ENCODE results near the gene GPR25. TPM values are rescaled to one million over a fixed set of nuclear protein-coding genes. Genes with fewer than 3 reads are reported as not detected.
A peak's percentile ranks its signal among the peaks of the same experiment; 100 is the strongest.

Gene GPR25
- total and polyA plus RNA-seq, 10 donors, result 0.09 to 3.6 (median 0.55) TPM; not detected in 2

DNA sequence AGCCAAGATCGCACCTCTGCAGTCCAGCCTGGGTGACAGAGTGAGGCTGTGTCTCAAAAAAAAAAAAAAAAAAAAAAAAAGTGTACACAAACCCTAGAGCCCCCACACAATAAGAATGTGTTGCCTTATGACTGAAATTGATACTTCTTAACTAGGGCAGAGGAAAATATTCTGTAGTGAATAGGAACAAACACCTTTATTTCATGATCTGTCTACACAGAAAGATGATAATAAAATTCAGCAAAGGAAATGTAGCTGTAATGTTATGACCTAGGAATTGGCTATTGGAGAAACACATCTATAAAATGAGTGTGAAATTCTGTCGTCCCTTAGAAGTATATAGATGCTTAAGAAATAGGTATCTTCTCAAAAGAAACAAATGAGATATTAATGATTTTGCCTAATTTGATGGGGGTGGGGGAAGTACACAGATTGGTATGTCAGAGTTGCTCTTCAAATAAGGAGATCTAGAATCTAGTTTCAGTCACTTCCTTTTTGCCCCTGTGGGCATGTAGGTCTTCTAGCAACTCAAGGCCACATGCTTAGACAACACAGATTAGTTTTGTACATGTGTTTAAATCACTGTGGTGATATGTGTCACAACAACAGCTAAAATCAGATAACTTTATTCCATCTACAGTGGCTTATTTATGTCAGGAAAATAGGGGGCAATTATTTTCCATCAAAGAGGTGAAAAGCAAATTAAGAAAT, 10.7 kb upstream of the GPR25 start:
- peaks cover 0 to 33% (median 11%) of the 10 kb centered on the region in 6 donors for H3K4me1 ChIP-seq

DNA sequence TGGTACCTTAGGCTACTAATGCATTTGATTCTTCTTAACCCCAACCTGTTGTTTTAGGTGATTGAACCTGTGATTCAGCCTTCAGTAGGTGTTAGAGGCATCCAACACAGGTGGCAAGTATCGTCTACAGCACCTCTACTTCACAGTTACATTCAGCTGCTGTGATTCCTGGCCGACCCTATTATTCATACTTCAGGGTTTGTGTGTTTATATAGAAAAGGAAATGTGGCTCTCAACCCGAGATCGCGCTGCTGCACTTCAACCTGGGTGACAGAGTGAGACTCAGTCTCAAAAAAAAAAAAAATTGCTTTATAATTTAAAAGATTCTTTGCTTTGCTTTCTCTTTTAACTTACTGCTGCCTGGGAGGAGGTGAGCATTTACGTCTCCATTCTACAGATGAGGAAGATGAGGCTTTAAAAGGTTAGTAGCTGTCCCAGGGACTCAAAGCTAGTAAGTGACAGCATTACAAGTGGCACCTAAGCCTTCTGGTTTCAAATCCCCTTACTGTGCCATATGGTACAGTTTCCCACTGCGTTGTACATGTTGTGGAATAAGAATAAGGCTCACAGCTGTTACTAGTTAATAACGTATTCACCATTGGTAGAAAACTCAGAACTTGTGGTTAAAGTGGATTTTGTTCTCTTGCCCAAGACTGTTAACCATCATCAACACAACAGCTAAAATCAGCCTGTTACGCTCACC, 9.9 kb upstream of the GPR25 start:
- H3K27me3 ChIP-seq (replicated peaks in 1 of 7), result no peaks in the 10 kb centered on the region
- no peak for DNase-seq
- peaks cover 0 to 15% (median 0%) of the 10 kb centered on the region in 6 donors for H3K36me3 ChIP-seq
- TF ChIP-seq POLR2A (IDR thresholded peaks at IDR 0.05) (no peak), POLR2AphosphoS5 (IDR thresholded peaks at IDR 0.05) (no peak)
- TF ChIP-seq, protein P1, sequence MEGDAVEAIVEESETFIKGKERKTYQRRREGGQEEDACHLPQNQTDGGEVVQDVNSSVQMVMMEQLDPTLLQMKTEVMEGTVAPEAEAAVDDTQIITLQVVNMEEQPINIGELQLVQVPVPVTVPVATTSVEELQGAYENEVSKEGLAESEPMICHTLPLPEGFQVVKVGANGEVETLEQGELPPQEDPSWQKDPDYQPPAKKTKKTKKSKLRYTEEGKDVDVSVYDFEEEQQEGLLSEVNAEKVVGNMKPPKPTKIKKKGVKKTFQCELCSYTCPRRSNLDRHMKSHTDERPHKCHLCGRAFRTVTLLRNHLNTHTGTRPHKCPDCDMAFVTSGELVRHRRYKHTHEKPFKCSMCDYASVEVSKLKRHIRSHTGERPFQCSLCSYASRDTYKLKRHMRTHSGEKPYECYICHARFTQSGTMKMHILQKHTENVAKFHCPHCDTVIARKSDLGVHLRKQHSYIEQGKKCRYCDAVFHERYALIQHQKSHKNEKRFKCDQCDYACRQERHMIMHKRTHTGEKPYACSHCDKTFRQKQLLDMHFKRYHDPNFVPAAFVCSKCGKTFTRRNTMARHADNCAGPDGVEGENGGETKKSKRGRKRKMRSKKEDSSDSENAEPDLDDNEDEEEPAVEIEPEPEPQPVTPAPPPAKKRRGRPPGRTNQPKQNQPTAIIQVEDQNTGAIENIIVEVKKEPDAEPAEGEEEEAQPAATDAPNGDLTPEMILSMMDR (IDR thresholded peaks at IDR 0.05 in 8 of 11, conservative IDR thresholded peaks at IDR 0.05 in 3 of 11), result no peak
- H3K9me3 ChIP-seq, result no peaks in the 10 kb centered on the region
- intact Hi-C loops (cut with DNase I; ENCODE audit: low total_unique reads), result no loop called here
- no peak overlapping the region for H3K4me3 ChIP-seq
- peaks cover 0 to 33% (median 11%) of the 10 kb centered on the region in 6 donors for H3K4me1 ChIP-seq
- peak overlapping the region in 3 of 8 donors; percentile 10 to 43 (median 26) for H3K27ac ChIP-seq
- WGBS, 5 donors, result 64 to 76% (median 72%) methylated on average over 9 of the region's 9 CpGs

More for the DNA sequence above, 10.7 kb upstream of the GPR25 start:
- Histone ChIP-seq H3K27ac (peak overlapping the region in 2 of 8 donors; percentile 26 to 43), H3K4me3 (no peak overlapping the region), H3K27me3 (replicated peaks in 1 of 7) (no peaks in the 10 kb centered on the region), H3K36me3 (peaks cover 0 to 23% (median 0%) of the 10 kb centered on the region in 6 donors), H3K9me3 (no peaks in the 10 kb centered on the region)
- DNase-seq, result no peak
- intact Hi-C loops (cut with DNase I; ENCODE audit: low total_unique reads), result no loop called here
- 63 to 80% (median 74%) methylated on average over 2 of the region's 2 CpGs for WGBS, 5 donors
- TF ChIP-seq, protein P1 (IDR thresholded peaks at IDR 0.05 in 8 of 11, conservative IDR thresholded peaks at IDR 0.05 in 3 of 11), result no peak
- TF ChIP-seq POLR2AphosphoS5 (IDR thresholded peaks at IDR 0.05), result no peak
- TF ChIP-seq POLR2A (IDR thresholded peaks at IDR 0.05), result no peak

DNA sequence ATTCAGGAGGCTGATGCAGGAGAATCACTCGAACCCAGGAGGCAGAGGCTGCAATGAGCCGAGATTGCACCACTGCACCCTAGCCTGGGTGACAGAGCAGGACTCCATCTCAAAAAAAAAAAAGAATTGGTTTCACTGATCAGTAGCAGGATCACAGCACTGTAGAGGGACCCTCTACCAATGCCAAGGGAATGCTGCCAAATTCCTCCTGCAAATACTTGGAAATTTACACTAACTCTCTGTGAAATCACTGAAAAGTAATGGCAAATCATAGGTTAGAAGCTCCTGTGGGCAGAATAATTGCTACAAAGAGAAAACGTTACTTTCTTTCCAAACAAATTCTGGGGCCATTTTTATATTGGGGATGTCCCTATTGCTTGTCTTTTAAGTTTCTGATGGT, 6.7 kb upstream of the GPR25 start:
- WGBS, 5 donors, result 75 to 87% (median 76%) methylated on average over 3 of the region's 3 CpGs
- intact Hi-C loops (cut with DNase I; ENCODE audit: low total_unique reads), result no loop called here
- no peak for DNase-seq
- no peak overlapping the region for H3K27ac ChIP-seq
- H3K4me1 ChIP-seq, result peaks cover 0 to 55% (median 20%) of the 10 kb centered on the region in 6 donors
- H3K36me3 ChIP-seq, result peaks cover 0 to 11% (median 0%) of the 10 kb centered on the region in 6 donors
- no peak overlapping the region for H3K4me3 ChIP-seq
- peaks cover 0 to 9% (median 0%) of the 10 kb centered on the region in 7 donors for H3K27me3 ChIP-seq (replicated peaks in 1 of 7)
- TF ChIP-seq POLR2AphosphoS5 (IDR thresholded peaks at IDR 0.05) (no peak), POLR2A (IDR thresholded peaks at IDR 0.05) (no peak)
- TF ChIP-seq, protein P1 (IDR thresholded peaks at IDR 0.05 in 8 of 11, conservative IDR thresholded peaks at IDR 0.05 in 3 of 11), result no peak
- no peaks in the 10 kb centered on the region for H3K9me3 ChIP-seq

DNA sequence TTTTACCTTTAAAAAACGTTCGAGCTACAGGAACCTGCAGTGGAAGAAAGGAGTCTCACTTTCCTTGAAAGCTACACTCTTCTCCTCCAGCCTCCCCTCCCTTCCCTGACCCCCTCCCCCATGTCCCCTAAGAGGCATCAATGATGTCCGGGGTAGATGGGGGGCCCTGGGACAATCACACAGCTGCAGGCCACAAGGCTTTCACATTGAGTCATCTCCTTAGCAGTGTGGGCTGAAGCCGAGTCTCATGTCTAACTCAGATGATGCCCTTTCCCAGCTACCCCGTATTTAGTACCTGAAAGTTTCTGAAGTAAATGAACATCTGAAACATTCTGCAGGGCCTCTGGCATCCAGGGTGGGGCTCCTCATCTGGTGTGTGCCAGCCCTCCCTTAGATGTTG, 6.3 kb upstream of the GPR25 start:
- 37 to 55% (median 41%) methylated on average over 5 of the region's 5 CpGs for WGBS, 5 donors
- no peak for DNase-seq
- Histone ChIP-seq H3K27me3 (replicated peaks in 1 of 7) (peaks cover 0 to 9% (median 0%) of the 10 kb centered on the region in 7 donors), H3K36me3 (peaks cover 0 to 11% (median 0%) of the 10 kb centered on the region in 6 donors), H3K4me3 (no peak overlapping the region), H3K27ac (peak overlapping the region in 2 of 8 donors; percentile 10 to 14), H3K4me1 (peaks cover 0 to 58% (median 20%) of the 10 kb centered on the region in 6 donors), H3K9me3 (no peaks in the 10 kb centered on the region)
- no peak for TF ChIP-seq POLR2AphosphoS5 (IDR thresholded peaks at IDR 0.05)
- TF ChIP-seq, protein P1 (IDR thresholded peaks at IDR 0.05 in 8 of 11, conservative IDR thresholded peaks at IDR 0.05 in 3 of 11), result no peak
- TF ChIP-seq POLR2A (IDR thresholded peaks at IDR 0.05), result no peak
- intact Hi-C loops (cut with DNase I; ENCODE audit: low total_unique reads), result no loop called here

Data from spleen (tissue), 11 donors.